ENCODE measurements around the gene MSRB3.

Gene MSRB3

DNA sequence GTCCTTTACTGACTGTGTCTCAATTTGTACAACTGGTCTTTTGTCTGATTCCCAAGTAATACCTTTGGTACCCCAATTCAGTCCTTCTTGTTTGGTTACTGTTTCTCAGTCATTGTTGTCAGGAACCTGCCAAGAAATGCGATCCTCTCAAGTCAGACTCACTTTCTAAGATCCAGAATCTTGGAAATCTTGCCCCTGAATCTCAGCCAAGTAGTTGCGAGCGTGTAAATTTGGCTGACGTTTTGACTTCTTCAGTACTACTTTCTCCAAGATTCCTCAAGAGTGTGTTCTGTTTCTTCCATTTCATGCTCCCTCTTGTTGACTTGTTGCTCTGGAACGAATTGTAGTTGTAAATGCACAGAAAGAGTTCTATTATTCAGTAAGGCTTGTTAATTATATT lies 114.0 kb downstream of the MSRB3 start:
- DNase-seq: no peak
- no peak for ATAC-seq

DNA sequence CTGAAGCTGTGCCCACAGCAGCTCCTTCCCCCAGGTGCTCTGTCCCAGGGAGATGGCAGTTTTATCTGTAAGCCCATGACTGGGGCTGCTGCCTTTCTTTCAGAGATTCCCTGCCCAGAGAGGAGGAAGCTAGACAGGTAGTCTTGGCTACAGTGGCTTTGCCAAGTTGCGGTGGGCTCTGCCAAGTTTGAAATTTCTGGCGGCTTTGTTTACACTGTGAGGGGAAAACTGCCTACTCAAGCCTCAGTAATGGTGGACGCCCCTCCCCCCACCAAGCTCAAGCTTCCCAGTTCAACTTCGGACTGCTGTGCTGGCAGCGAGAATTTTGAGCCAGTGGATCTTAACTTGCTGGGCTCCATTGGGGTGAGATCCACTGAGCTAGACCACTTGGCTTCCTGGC lies 124.7 kb downstream of the MSRB3 start:
- ATAC-seq: no peak
- no peak for DNase-seq

DNA sequence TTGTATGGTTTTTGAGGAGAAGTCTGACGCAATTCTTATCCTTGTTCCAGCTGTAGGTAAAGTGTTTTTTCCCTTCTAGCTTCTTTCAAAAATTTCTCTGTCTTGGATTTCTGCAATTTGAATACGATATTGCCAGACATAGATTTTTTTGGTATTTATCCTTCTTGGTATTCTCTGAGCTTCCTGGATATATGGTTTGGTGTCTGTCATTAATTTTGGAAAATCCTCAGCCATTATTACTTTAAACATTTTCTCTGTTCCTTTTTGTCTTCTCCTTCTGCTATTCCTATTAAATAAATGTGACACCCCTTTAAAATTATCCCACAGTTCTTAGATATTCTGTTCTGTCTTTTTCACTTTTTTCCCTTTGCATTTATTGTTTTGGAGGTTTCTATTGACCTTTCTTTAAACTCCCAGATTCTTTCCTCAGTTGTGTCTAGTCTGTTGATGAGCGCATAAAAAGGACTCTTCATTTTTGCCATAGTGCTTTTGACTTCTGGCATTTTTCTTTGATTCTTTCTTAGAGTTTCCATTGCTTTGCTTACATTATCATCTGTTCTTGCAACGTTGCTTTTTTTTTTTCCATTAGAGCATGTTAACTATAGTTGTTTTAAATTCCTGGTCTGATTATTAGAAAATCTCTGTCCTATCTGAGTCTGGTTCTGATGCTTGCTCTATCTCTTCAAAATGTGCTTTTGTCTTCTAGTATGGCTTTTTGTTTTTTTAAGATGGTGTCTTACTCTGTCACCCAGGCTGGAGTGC lies 129.1 kb downstream of the MSRB3 start:
- DNase-seq (no peak), ATAC-seq (no peak)

DNA sequence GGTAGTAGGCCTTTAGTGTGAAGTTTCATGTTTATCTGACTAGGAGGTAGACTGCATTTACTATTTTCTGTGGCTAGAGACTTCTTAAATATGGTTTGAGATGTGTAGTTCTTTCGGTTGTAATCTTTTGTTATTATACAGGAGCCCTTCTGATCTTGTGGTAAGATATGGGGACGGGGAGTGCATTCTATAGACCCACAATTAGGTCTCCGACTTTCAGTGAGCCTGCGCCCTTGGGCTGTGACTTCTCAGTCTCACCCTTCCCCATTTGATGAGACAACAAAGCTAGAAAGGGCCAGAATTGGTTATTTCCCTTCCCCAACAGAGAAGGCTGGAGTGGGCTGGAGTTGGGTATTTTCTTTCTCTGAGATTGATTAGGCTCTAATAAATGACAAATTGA lies 130.0 kb downstream of the MSRB3 start:
- ATAC-seq: no peak
- DNase-seq: no peak

DNA sequence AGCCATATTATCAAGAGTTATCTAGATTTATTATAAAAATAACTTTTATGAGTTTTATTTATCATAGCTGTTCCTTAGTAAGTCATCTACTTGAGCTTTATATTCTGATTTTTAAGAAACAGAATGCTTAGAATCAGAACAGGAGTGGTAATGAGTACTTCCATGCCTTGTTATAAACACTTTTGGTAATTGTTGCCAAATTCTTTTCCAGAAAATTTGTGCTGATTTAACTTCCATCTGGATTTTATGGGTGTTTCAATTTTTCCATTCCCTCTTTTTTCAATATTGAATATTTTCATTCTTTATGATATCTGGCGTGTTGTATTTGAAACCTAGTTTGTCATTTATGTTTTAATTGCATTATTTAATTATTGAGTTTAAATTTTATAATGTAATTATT lies 131.2 kb downstream of the MSRB3 start:
- DNase-seq (no peak), ATAC-seq (no peak)

GRCh38 chr12:65411171-65411570 lies 132.7 kb downstream of the MSRB3 start:
- ATAC-seq (no peak), DNase-seq (no peak)

DNA sequence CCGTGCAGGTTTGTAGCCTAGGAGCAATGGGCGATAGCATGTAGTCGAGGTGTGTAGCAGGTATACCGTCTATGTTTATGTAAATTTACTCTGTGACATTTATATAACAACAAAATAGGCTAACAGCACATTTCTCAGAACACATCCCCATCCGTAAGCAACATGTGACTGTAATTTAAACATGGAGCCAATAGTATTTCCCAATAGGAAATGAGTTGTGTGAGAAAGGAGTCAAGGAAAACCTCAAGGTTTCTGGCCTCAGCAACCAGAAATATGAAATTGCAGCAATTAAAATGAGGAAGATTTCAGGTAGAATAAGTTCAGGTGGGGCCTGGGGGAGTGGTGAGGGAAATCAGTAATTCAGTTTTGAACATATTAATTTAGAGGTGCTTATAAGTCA lies 136.0 kb downstream of the MSRB3 start:
- DNase-seq (no peak), ATAC-seq (no peak)

DNA sequence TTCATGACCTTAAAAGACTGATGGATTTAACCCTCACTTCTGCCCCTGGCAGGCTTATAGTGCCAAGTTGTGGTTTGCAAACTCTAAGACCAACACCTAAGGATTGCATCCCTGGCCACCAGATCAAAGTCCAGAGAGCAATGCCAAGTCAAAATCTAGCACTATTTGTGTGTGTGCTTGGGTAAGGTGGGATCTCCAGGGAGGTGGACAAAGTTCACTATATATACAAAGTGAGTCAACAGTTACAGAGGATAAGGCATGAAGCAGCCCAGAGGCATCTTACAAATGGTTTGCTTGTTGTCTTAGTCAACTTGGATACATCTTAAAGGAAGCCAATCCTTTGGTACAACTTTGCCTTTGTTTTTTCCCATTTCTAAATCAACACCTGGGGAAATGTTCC lies 137.3 kb downstream of the MSRB3 start:
- ATAC-seq: no peak
- DNase-seq: no peak

GRCh38 chr12:65419284-65420072 lies 141.0 kb downstream of the MSRB3 start:
- ATAC-seq: no peak

DNA sequence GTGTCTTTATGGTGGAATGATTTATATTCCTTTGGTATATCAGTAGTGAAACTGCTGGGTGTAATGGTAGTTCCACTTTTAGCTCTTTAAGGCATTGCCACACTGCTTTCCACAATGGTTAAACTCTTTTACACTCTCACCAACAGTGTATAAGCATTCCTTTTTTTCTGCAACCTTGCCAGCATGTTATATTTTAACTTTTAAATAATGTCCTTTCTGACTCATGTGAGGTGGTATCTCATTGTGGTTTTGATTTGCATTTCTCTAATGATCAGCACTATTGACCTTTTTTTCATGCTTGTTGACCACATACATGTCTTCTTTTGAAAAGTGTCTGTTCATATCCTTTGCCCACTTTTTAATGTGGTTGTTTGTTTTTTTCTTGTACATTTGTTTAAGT lies 142.5 kb downstream of the MSRB3 start:
- no peak for DNase-seq
- no peak for ATAC-seq

More at GRCh38 chr12:65419284-65420072, 141.0 kb downstream of the MSRB3 start:
- no peak for DNase-seq

GRCh38 chr12:65427646-65428045 lies 149.2 kb downstream of the MSRB3 start:
- no peak for DNase-seq
- no peak for ATAC-seq

DNA sequence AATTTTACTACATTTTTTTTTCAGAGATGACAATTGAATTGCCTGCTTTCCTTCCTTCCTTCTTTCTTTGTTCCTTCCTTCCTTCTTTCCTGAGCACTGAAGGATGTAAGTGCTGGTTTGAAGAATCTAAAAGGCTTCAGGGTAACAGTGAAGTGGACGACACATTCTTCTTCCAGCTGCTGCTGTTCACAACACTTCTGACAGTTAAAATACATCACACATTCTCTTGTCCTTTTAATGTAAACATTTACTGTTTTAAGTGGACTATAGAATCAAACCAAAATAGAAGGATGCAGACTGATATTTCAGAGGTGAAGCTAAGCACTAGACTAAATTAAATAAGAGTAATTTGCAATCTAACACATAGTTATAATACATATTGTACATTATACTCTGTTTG lies 151.5 kb downstream of the MSRB3 start:
- DNase-seq (no peak), ATAC-seq (no peak)

DNA sequence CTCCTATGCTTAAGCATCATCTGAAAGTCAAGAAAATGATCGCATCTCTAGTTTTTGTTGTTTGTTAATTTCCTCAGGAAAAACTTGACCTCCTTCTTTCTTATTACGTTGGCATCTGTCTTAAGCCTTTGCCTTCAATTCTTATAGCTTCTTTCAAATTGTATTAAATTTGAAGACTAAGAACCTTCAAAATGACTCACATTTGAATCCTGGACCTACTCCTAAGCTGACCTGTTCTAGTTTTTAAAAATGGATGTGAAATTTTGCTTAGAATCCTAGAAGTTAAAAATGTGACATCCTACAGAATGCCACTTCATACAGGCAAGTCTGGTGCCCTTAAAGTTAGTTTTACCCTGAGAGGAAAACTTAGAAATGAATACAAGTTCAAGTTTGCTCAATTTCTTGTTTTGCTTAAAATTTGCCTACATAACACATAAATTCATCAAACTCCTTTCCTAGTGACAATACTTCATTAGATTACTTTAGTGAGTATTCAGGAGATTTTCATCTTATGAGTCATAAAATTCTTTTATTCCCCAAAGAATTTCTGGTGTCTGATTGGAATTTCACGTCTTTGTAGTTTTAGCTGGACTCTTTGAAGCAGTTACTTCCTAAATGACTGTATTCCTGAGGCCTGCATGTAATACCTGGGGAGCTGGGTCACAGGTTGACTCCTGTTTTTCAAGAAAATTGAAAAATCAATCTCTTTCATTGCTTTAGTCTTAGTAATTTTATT lies 152.3 kb downstream of the MSRB3 start:
- ATAC-seq (no peak), DNase-seq (no peak)

DNA sequence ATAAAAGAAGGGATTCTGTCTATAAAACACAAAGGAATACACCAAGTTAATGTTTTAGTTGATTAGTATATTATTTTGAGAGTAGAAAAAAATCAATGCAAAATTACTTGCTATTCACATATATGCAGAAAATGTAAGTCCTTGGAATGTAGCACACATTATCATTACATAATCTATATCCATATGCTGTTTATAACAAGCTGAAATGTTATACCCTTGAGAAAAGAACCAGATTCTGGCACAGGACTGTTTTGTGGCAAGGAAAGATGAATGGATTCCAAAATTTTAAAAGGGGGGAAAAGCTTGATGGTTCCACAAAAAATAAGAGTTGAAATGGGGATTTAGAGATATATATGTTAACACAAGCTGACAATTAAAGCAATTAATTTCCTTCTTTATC lies 153.6 kb downstream of the MSRB3 start:
- ATAC-seq: no peak
- no peak for DNase-seq

GRCh38 chr12:65432651-65433050 lies 154.2 kb downstream of the MSRB3 start:
- DNase-seq: no peak

DNA sequence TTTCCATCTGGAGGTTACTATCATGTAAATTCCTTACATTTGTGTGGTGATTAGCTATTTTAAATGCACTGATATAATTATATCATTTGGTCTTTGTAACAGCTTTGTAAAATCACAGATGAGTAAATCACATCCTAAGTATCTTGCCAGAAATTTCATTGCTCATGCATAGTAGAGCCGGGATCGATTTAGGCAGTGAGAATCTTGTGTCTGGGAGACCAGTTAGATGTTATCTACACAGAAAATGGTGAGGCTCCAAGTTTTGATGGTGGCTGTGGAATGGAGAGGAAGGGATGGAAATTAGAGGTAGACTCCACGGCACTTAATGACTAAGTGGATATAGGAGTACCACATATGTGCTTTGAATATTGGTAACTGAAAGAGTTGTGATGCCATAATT lies 156.3 kb downstream of the MSRB3 start:
- no peak for ATAC-seq
- no peak for DNase-seq

More at GRCh38 chr12:65432651-65433050, 154.2 kb downstream of the MSRB3 start:
- no peak for ATAC-seq

DNA sequence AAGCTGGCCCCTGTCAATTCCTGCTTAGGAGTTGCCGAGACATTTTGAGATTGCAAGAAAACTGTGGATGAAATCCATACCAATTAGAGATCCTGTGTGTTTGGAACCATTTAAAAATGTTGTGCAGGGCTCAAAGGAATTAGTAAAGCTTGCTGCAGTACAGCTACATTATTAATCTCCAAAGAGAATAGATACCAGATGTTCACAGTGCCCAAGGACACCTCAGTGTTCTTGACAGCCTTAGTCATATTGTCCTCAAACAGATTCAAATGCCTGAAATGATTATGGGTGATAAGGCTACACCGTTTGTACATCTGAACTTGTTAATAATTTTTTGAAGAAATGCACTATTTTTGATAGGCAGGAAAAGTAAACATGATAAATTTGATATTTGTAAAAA lies 164.6 kb downstream of the MSRB3 start:
- no peak for ATAC-seq
- DNase-seq: no peak

DNA sequence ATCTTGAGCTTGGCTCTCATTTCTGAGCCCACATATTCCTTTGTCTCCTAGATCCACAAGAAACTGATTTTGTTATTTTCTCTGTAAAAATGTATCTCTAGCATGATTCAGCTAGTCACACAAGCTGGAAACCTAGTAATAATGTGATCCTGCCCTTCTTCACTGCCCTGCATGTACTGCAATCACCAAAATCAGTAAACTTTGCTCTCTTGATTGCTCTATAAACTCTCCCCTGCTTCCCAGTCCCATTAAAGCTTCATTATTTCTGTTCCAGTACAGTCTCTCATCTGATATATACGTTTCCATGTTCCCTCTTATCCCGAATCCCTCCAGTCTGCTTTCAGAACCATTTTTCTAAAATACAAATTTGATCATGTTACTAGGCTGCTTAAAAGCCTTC lies 166.5 kb downstream of the MSRB3 start:
- no peak for ATAC-seq
- no peak for DNase-seq

- DNase-seq: no peak
- ATAC-seq: no peak
Observed at GRCh38 chr12:65446901-65447300, 168.4 kb downstream of the MSRB3 start.

DNA sequence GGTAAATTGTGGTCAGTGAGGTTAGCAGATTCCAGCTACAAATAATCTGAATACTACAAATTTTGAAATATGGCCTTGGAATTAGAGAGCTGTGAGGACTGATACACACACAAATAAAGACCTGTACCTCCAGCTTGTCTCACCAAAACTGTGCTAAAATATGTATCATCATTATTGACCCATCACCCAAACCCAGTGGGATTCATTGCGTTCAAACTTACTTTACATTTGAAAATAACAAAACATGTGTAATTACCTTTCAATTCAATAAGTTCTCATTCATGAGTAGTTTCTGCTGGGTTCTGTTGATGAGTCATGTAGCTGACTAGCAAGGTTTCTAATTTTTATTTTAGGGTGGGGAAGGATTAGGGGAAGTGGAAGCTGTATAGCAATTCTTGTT lies 170.9 kb downstream of the MSRB3 start:
- no peak for ATAC-seq
- no peak for DNase-seq

DNA sequence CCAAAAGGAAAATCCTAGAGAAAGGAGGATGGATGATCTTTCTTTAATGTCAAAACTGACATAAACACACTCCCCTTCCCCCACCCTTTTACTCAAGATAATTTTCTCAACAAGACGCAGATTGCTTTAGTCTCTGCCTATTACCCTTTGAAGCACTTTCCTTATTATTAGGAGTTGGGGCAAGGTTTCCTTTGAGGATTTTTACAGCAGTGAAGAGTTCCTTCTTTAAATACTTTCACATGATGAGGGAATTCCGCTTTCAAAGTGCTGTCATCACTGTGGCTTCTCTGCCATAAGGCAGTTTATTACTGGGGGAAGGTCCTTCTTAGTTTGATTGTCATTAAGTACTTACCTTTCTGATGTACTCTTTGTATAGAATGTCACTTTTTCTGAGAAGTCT lies 172.1 kb downstream of the MSRB3 start:
- DNase-seq (no peak), ATAC-seq (no peak)

DNA sequence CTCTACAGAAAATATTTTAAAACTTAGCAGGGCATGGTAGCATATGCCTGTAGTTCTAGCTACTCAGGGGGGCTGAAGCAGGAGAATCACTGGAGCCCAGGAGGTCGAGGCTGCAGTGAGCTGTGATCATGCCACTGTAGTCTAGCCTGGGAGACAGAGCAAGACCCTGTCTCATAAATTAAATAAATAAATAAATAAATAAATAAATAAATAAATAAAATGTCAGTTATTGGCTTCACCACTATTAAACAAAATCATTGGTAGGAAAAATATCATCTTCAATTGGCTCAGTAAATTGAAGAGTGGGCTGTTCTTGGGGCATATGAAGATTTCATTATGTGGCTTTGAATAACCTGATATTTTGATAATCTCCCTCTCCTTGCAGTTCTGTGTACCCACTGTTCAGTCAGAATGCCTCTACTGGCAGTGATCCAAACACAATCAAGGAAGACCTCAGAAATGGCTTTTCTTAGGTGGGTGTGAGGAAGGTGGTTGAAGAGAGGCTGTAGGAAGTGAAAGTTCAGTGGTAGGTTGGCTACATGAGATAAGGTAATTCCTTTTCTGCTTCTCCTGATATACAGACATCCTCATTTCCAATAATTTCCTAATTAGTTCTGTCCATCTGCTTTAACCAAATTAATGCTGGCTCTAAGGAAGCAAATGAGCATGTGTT lies 175.8 kb downstream of the MSRB3 start:
- DNase-seq: no peak
- no peak for ATAC-seq

Measured in stimulated activated naive CD8-positive, alpha-beta T cell treated with anti-CD3 and anti-CD28 coated beads, Interleukin-15, Interleukin-2, amounts not matched to agents 100 U/mL and 50 U/mL, for 24 hours (primary cell).